Adrenal gland (tissue), 5 donors: ENCODE measurements around the gene CEP70.

ENCODE experiments used
- POLR2A ChIP-seq, 2 donors: fragments of 450-650 bp; IDR thresholded peaks; one replicate each; pipeline ENCODE4 v1.6.1; 2017; ENCODE audit warnings: antibody characterized with exemption in 2 of 2, mild to moderate bottlenecking in 2 of 2, moderate library complexity in 1 of 2
- TF ChIP-seq, protein P1 (sequence below), 6 experiments: fragments of 450-650 bp in 4 of 6; fragments of 200-600 bp in 2 of 6; sonication (generic) in 1 of 6; IDR thresholded peaks; 1 replicate in 5 of 6; 2 replicates in 1 of 6; pipeline versions ENCODE4 v1.5.1 to v1.8.0; 2016 to 2021; ENCODE audit warnings: antibody characterized with exemption in 6 of 6, mild to moderate bottlenecking in 2 of 6, moderate library complexity in 1 of 6
- donor health status: DM: no; HTN: no; CAD: no.

DNA sequence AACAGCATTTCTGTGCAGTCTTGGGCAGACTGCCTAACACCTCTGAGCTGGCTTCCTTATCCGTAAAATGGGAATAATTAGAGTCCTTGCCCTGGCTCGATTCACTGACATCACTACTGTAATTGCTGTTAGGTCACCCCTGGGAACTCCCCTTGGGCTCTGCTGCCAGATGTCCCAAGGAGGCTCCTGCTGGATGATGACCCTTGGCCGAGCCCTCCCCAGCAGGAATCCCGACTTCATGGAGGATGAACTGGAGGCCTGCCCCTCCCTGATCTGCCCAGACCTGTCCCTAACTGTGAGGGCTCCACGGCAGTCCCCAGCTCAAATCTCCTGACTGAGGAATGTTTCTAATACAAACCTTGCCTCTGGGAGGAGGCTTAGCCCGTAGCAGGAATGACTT, 141.6 kb downstream of the CEP70 start:
- TF ChIP-seq, protein P1, sequence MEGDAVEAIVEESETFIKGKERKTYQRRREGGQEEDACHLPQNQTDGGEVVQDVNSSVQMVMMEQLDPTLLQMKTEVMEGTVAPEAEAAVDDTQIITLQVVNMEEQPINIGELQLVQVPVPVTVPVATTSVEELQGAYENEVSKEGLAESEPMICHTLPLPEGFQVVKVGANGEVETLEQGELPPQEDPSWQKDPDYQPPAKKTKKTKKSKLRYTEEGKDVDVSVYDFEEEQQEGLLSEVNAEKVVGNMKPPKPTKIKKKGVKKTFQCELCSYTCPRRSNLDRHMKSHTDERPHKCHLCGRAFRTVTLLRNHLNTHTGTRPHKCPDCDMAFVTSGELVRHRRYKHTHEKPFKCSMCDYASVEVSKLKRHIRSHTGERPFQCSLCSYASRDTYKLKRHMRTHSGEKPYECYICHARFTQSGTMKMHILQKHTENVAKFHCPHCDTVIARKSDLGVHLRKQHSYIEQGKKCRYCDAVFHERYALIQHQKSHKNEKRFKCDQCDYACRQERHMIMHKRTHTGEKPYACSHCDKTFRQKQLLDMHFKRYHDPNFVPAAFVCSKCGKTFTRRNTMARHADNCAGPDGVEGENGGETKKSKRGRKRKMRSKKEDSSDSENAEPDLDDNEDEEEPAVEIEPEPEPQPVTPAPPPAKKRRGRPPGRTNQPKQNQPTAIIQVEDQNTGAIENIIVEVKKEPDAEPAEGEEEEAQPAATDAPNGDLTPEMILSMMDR (IDR thresholded peaks at IDR 0.05): no peak
- TF ChIP-seq POLR2A (IDR thresholded peaks at IDR 0.05): no peak
